Measurements from ENCODE around the gene FMN2. TPM values are rescaled to one million over a fixed set of nuclear protein-coding genes. Genes with fewer than 3 reads are reported as not detected.

Gene FMN2
- total RNA-seq, 3 donors from 2014 or later: 0.96 to 30.4 (median 3.5) TPM

- H3K36me3 ChIP-seq (ENCODE audit: low read depth): no peaks in the 10 kb centered on the region
- DNase-seq (no peak), ATAC-seq (no peak)
- no peaks in the 10 kb centered on the region for H3K4me1 ChIP-seq (ENCODE audit: low read depth)
- no peak overlapping the region for H3K4me3 ChIP-seq
- intact Hi-C loops (cut with DNase I, micrococcal nuclease): no loop called here
- no peak for TF ChIP-seq CTCF (IDR thresholded peaks at IDR 0.05)
- H3K9me3 ChIP-seq: no peaks in the 10 kb centered on the region
These were observed 394.9 kb downstream of the FMN2 start for GRCh38 chr1:240486611-240487010.

GRCh38 chr1:240487493-240487892 is 395.8 kb downstream of the FMN2 start:
- no peak for ATAC-seq
- DNase-seq: no peak
- TF ChIP-seq CTCF (IDR thresholded peaks at IDR 0.05): no peak
- Histone ChIP-seq H3K4me1 (ENCODE audit: low read depth) (no peaks in the 10 kb centered on the region), H3K4me3 (no peak overlapping the region), H3K36me3 (ENCODE audit: low read depth) (no peaks in the 10 kb centered on the region), H3K9me3 (no peaks in the 10 kb centered on the region)
- intact Hi-C loops (cut with DNase I, micrococcal nuclease): no loop called here

- intact Hi-C loops (cut with DNase I, micrococcal nuclease): no loop called here
- Histone ChIP-seq H3K36me3 (ENCODE audit: low read depth) (no peaks in the 10 kb centered on the region), H3K9me3 (no peaks in the 10 kb centered on the region), H3K4me3 (no peak overlapping the region), H3K4me1 (ENCODE audit: low read depth) (no peaks in the 10 kb centered on the region)
- TF ChIP-seq CTCF (IDR thresholded peaks at IDR 0.05): no peak
- DNase-seq: no peak
- ATAC-seq: no peak
These were observed 399.5 kb downstream of the FMN2 start for GRCh38 chr1:240491156-240491555.

- H3K9me3 ChIP-seq: no peaks in the 10 kb centered on the region
- no peak overlapping the region for H3K4me3 ChIP-seq
- TF ChIP-seq CTCF (IDR thresholded peaks at IDR 0.05): no peak
- DNase-seq: no peak
- no peak for ATAC-seq
- no peaks in the 10 kb centered on the region for H3K4me1 ChIP-seq (ENCODE audit: low read depth)
- intact Hi-C loops (cut with DNase I, micrococcal nuclease): no loop called here
- no peaks in the 10 kb centered on the region for H3K36me3 ChIP-seq (ENCODE audit: low read depth)
These were observed 400.1 kb downstream of the FMN2 start for GRCh38 chr1:240491796-240492195.

GRCh38 chr1:240492832-240493440 is 401.3 kb downstream of the FMN2 start:
- no peaks in the 10 kb centered on the region for H3K36me3 ChIP-seq (ENCODE audit: low read depth)
- no peaks in the 10 kb centered on the region for H3K9me3 ChIP-seq
- DNase-seq (peak; percentile 16 to 73 (median 73)), ATAC-seq (peak; percentile 88)
- TF ChIP-seq CTCF (IDR thresholded peaks at IDR 0.05): no peak
- no peak overlapping the region for H3K4me3 ChIP-seq
- H3K4me1 ChIP-seq (ENCODE audit: low read depth): no peaks in the 10 kb centered on the region
- intact Hi-C loops (cut with DNase I, micrococcal nuclease): no loop called here

GRCh38 chr1:240495601-240496000 is 403.9 kb downstream of the FMN2 start:
- H3K4me3 ChIP-seq: no peak overlapping the region
- DNase-seq (no peak), ATAC-seq (no peak)
- no peaks in the 10 kb centered on the region for H3K9me3 ChIP-seq
- no peak for TF ChIP-seq CTCF (IDR thresholded peaks at IDR 0.05)
- intact Hi-C loops (cut with DNase I, micrococcal nuclease): no loop called here
- no peaks in the 10 kb centered on the region for H3K4me1 ChIP-seq (ENCODE audit: low read depth)
- no peaks in the 10 kb centered on the region for H3K36me3 ChIP-seq (ENCODE audit: low read depth)
